Endodermal cell (in vitro differentiated cells): Measurements from ENCODE around the gene OSBPL6. TPM values are rescaled to one million over a fixed set of nuclear protein-coding genes. Genes with fewer than 3 reads are reported as not detected.

Source experiments
- DNase-seq: peaks from one replicate; pipeline ENCODE4 v3.0.0-alpha.2; 2017
- H3K27ac ChIP-seq: 2 replicates; pipeline ENCODE4 v1.5.1; 2013; ENCODE audit warnings: mild to moderate bottlenecking, low read depth, low read length, moderate library complexity
- H3K27me3 ChIP-seq: 2 replicates; pipeline ENCODE4 v1.6.1; 2013; ENCODE audit warnings: mild to moderate bottlenecking, low read length, moderate library complexity; ENCODE audit not compliant: insufficient read depth, control insufficient read depth, poor library complexity, severe bottlenecking
- H3K36me3 ChIP-seq: 2 replicates; pipeline ENCODE4 v1.7.0; 2013; ENCODE audit warnings: mild to moderate bottlenecking, low read length, moderate library complexity; ENCODE audit not compliant: control insufficient read depth, insufficient read depth
- H3K4me1 ChIP-seq: one replicate; pipeline ENCODE4 v1.7.0; 2013; ENCODE audit warnings: low read length; ENCODE audit not compliant: control insufficient read depth, insufficient read depth
- H3K4me3 ChIP-seq: 2 replicates; pipeline ENCODE4 v1.5.1; 2013; ENCODE audit warnings: mild to moderate bottlenecking, low read length, moderate library complexity
- H3K9ac ChIP-seq: 2 replicates; pipeline ENCODE4 v1.6.1; 2013; ENCODE audit warnings: mild to moderate bottlenecking, low read length, moderate library complexity; ENCODE audit not compliant: poor library complexity, severe bottlenecking; ENCODE audit errors: extremely low read depth
- H3K9me3 ChIP-seq: 2 replicates; pipeline ENCODE4 v1.6.1; 2013; ENCODE audit warnings: mild to moderate bottlenecking, low read length, moderate library complexity; ENCODE audit not compliant: control insufficient read depth
- H3K27ac Mint-ChIP-seq: 2 replicates; pipeline ENCODE4 v1.8.0; 2020; ENCODE audit warnings: mixed read lengths
- H3K27me3 Mint-ChIP-seq: 2 replicates; pipeline ENCODE4 v1.8.0; 2021; ENCODE audit warnings: mild to moderate bottlenecking, mixed read lengths; ENCODE audit not compliant: insufficient read depth
- H3K36me3 Mint-ChIP-seq: 2 replicates; pipeline ENCODE4 v1.8.0; 2020; ENCODE audit warnings: low read depth, mixed read lengths
- H3K4me1 Mint-ChIP-seq: 2 replicates; pipeline ENCODE4 v1.8.0; 2020; ENCODE audit warnings: mixed read lengths
- H3K4me3 Mint-ChIP-seq: 2 replicates; pipeline ENCODE4 v1.8.0; 2020; ENCODE audit warnings: mild to moderate bottlenecking, moderate library complexity, mixed read lengths
- H3K9me3 Mint-ChIP-seq: 2 replicates; pipeline ENCODE4 v1.8.0; 2020; ENCODE audit warnings: mild to moderate bottlenecking, mixed read lengths
- WGBS, 2 experiments: methylation state at CpG; one replicate each; pipeline versions ENCODE4 v1.1.5 to v1.1.7; 2013; ENCODE audit warnings: missing lambda C conversion rate in 2 of 2, mixed read lengths in 1 of 2; ENCODE audit not compliant: insufficient coverage in 1 of 2, insufficient read length in 1 of 2; 5-methylcytosine and 5-hydroxymethylcytosine counted together
- total RNA-seq, 2 donors: library from RNA; stranded (reverse); fragmentation: NEBNext Ultra II Directional in 1 of 2; extraction: Animal tissue kit (Norgen Biotek cat#: 25700) in 1 of 2; gene quantifications; 2 replicates in 1 of 2; 3 replicates in 1 of 2; pipeline ENCODE4 v1.2.1, GENCODE V29; 2021
- TF ChIP-seq, protein P1 (sequence below): fragments of 200-600 bp; sonication (generic); conservative IDR thresholded peaks from 2 replicates; pipeline ENCODE4 v1.5.0; 2021; ENCODE audit warnings: antibody characterized with exemption, mild to moderate bottlenecking

Gene OSBPL6
- total RNA-seq, 2 donors from 2014 or later: 3.4 to 3.6 TPM

GRCh38 chr2:178413472-178414265 lies 219.4 kb downstream of the OSBPL6 start:
- no peaks in the 10 kb centered on the region for H3K27me3 ChIP-seq
- DNase-seq: peak; percentile 92
- Mint-ChIP-seq H3K4me3 (peak overlapping the region; percentile 86), H3K27ac (peak overlapping the region; percentile 98), H3K36me3 (no peaks in the 10 kb centered on the region), H3K9me3 (no peaks in the 10 kb centered on the region), H3K4me1 (peaks cover 6% of the 10 kb centered on the region), H3K27me3 (no peaks in the 10 kb centered on the region)
- no peaks in the 10 kb centered on the region for H3K4me1 ChIP-seq
- no peaks in the 10 kb centered on the region for H3K36me3 ChIP-seq
- peak overlapping the region; percentile 87 for H3K9ac ChIP-seq
- TF ChIP-seq, protein P1, sequence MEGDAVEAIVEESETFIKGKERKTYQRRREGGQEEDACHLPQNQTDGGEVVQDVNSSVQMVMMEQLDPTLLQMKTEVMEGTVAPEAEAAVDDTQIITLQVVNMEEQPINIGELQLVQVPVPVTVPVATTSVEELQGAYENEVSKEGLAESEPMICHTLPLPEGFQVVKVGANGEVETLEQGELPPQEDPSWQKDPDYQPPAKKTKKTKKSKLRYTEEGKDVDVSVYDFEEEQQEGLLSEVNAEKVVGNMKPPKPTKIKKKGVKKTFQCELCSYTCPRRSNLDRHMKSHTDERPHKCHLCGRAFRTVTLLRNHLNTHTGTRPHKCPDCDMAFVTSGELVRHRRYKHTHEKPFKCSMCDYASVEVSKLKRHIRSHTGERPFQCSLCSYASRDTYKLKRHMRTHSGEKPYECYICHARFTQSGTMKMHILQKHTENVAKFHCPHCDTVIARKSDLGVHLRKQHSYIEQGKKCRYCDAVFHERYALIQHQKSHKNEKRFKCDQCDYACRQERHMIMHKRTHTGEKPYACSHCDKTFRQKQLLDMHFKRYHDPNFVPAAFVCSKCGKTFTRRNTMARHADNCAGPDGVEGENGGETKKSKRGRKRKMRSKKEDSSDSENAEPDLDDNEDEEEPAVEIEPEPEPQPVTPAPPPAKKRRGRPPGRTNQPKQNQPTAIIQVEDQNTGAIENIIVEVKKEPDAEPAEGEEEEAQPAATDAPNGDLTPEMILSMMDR: peak; percentile 10
- H3K9me3 ChIP-seq: no peaks in the 10 kb centered on the region
- 0 to 2% methylated on average over 10 to 45 of the region's 45 CpGs for WGBS, 2 experiments
- H3K27ac ChIP-seq: peak overlapping the region; percentile 89
- H3K4me3 ChIP-seq: peak overlapping the region; percentile 93

DNA sequence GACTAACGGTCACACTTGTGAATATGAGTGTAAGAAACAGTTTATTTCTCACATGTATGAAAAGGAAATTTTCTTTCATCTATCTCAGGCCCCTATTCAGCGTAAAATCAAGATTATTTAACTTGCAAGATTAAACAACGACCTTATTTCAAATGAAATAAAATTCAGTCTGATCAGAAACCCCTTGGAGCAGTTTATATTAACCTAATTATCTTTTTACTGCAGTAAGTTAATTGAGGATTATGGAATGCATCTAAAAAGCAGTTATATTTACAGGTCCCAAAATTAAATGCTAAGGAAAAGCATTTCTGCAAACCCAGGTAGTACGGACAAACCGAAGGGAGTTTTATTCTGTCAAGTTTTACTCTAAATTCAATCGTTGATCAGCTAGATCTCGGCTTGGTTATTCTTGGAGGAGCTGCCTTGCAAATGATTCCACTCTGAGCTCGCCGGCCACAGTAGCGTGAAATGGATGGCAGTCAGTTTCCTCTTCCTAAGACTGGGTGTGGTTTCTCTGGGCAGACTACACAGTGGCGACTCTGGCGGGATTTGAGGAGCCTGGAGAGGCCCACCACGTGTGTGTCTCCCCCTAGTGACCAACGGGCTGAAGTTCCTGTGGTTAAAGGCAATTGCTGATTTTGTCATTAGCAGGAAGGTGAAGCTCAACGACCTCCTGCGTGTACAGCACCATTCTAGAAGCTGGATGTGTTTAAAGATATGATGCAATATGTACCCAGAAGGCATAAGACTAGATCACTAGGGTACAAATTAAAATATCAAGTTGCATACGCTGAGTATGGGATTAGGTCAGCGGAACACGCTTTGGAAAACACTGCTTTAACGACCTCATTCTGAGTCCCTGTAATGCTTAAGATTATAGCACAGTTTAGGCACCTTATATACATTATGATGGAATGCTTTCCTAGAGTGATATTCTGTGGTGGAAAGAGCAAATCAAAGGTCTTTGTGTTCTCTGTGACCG lies 220.2 kb downstream of the OSBPL6 start:
- peak overlapping the region; percentile 86 for H3K4me3 Mint-ChIP-seq
- WGBS, 2 experiments: 22 to 23% methylated on average over 9 to 21 of the region's 21 CpGs
- DNase-seq: peak; percentile 95
- Histone ChIP-seq H3K9me3 (no peaks in the 10 kb centered on the region), H3K36me3 (no peaks in the 10 kb centered on the region), H3K4me1 (no peaks in the 10 kb centered on the region), H3K9ac (peak overlapping the region; percentile 87), H3K27ac (peak overlapping the region; percentile 89), H3K27me3 (no peaks in the 10 kb centered on the region), H3K4me3 (peak overlapping the region; percentile 93)
- TF ChIP-seq, protein P1: peak; percentile 93
- peaks cover 2% of the 10 kb centered on the region for H3K36me3 Mint-ChIP-seq
- H3K9me3 Mint-ChIP-seq: no peaks in the 10 kb centered on the region
- no peaks in the 10 kb centered on the region for H3K27me3 Mint-ChIP-seq
- peak overlapping the region; percentile 98 for H3K27ac Mint-ChIP-seq
- peaks cover 6% of the 10 kb centered on the region for H3K4me1 Mint-ChIP-seq

DNA sequence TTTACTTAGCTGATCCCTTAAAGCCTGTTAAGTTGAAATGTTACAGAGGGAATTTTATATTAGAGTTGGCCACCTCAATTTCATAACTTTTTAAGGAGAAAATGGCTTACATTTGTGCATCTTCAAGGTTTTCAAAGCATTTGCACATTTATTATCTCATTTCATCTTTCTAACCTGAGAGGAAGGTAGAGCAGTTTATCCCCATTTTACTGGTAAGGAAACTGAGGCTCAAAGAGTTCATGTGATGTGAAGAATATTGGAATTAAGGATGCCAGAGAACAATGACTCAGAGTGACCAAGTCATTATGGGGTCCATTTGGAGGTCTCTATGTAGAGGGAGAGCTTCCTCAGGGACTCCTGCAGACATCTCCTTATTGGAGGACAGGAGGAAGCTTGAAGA lies 221.7 kb downstream of the OSBPL6 start:
- Mint-ChIP-seq H3K27ac (no peak overlapping the region), H3K4me3 (no peak overlapping the region), H3K4me1 (peaks cover 6% of the 10 kb centered on the region), H3K27me3 (no peaks in the 10 kb centered on the region), H3K36me3 (peaks cover 2% of the 10 kb centered on the region), H3K9me3 (no peaks in the 10 kb centered on the region)
- Histone ChIP-seq H3K9ac (no peak overlapping the region), H3K36me3 (no peaks in the 10 kb centered on the region), H3K27me3 (no peaks in the 10 kb centered on the region), H3K4me3 (no peak overlapping the region), H3K9me3 (no peaks in the 10 kb centered on the region), H3K4me1 (no peaks in the 10 kb centered on the region), H3K27ac (no peak overlapping the region)
- TF ChIP-seq, protein P1: no peak
- DNase-seq: no peak
